Osteoblast (primary cell): Measurements from ENCODE around the gene TRAM2. TPM values are rescaled to one million over a fixed set of nuclear protein-coding genes. Genes with fewer than 3 reads are reported as not detected.

Experiments used
- DNase-seq: peaks from one replicate; pipeline ENCODE4 v3.0.0; 2011; ENCODE audit warnings: low spot score, mixed read lengths; ENCODE audit not compliant: insufficient read length; ENCODE audit errors: missing footprints
- H2AFZ ChIP-seq: 2 replicates; pipeline ENCODE4 v1.6.0; 2011; ENCODE audit warnings: mild to moderate bottlenecking, low read length
- H3K27ac ChIP-seq: 2 replicates; pipeline ENCODE4 v1.5.1; 2011; ENCODE audit warnings: mild to moderate bottlenecking, low read depth, low read length, moderate library complexity
- H3K27me3 ChIP-seq: 2 replicates; pipeline ENCODE4 v1.6.0; 2012; ENCODE audit warnings: mild to moderate bottlenecking, control low read depth, inconsistent platforms, low read length, moderate library complexity; ENCODE audit not compliant: insufficient read depth
- H3K36me3 ChIP-seq: 2 replicates; pipeline ENCODE4 v1.5.1; 2011; ENCODE audit warnings: mild to moderate bottlenecking, low read length, control low read depth, moderate library complexity; ENCODE audit not compliant: insufficient read depth
- H3K4me1 ChIP-seq: 2 replicates; pipeline ENCODE4 v1.5.1; 2011; ENCODE audit warnings: mild to moderate bottlenecking, low read length, control low read depth, moderate library complexity; ENCODE audit not compliant: insufficient read depth
- H3K4me2 ChIP-seq: 2 replicates; pipeline ENCODE4 v1.6.0; 2011; ENCODE audit warnings: mild to moderate bottlenecking, low read length; ENCODE audit not compliant: insufficient read depth
- H3K4me3 ChIP-seq: fragments of 200-600 bp; sonication (generic); 3 replicates; pipeline ENCODE4 v1.5.1; 2012; ENCODE audit warnings: mild to moderate bottlenecking, low read length, inconsistent platforms; ENCODE audit not compliant: insufficient read depth
- H3K79me2 ChIP-seq: 2 replicates; pipeline ENCODE4 v1.6.0; 2012; ENCODE audit warnings: mild to moderate bottlenecking, low read length, control low read depth, inconsistent platforms; ENCODE audit not compliant: insufficient read depth
- H3K9me3 ChIP-seq: 2 replicates; pipeline ENCODE4 v1.5.1; 2011; ENCODE audit warnings: low read depth, low read length, control low read depth
- H4K20me1 ChIP-seq: 2 replicates; pipeline ENCODE4 v1.6.0; 2012; ENCODE audit warnings: mild to moderate bottlenecking, low read length, control low read depth; ENCODE audit not compliant: insufficient read depth
- CTCF ChIP-seq: IDR thresholded peaks from 2 replicates; pipeline ENCODE4 v1.5.1; 2011; ENCODE audit warnings: mild to moderate bottlenecking, low read depth, low read length, moderate library complexity; ENCODE audit errors: extremely low read depth
- total RNA-seq: library from RNA; depleted of rRNA; stranded (reverse); fragments of >200 nt; gene quantifications from 2 replicates; pipeline ENCODE4 v1.2.3, GENCODE V29; 2012

TRAM2 gene
- total RNA-seq, 1 donor: 155 TPM

DNA sequence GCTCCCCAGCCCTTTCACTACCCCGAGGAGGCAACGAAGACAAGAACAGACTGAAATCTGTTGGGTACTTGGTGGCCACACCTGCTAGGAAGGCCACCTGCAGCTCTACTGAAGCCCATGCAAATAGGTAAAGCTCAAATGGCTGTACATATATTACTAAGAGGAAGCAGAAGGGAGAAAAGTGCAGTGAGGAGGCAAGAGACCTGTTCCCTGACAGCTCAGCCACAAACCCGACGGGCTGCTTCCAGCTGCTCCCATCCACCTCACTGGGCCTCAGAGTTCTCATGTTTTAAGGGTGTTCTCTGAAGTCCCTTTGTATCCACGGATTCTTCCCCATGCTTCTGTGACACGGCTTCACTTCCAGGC is 24.6 kb downstream of the TRAM2 start:
- peak overlapping the region; percentile 82 for H3K27ac ChIP-seq
- no peak for TF ChIP-seq CTCF
- no peaks in the 10 kb centered on the region for H3K27me3 ChIP-seq
- H3K4me3 ChIP-seq: no peak overlapping the region
- H3K79me2 ChIP-seq: peaks cover 100% of the 10 kb centered on the region
- no peaks in the 10 kb centered on the region for H3K9me3 ChIP-seq
- no peak overlapping the region for H2AFZ ChIP-seq
- DNase-seq: no peak
- peak overlapping the region; percentile 67 for H3K4me2 ChIP-seq
- peaks cover 92% of the 10 kb centered on the region for H3K4me1 ChIP-seq
- peaks cover 15% of the 10 kb centered on the region for H4K20me1 ChIP-seq
- H3K36me3 ChIP-seq: peaks cover 33% of the 10 kb centered on the region

- H3K79me2 ChIP-seq: peaks cover 100% of the 10 kb centered on the region
- no peaks in the 10 kb centered on the region for H3K27me3 ChIP-seq
- no peak overlapping the region for H3K4me3 ChIP-seq
- peak overlapping the region; percentile 82 for H3K27ac ChIP-seq
- H3K4me1 ChIP-seq: peaks cover 94% of the 10 kb centered on the region
- TF ChIP-seq CTCF: no peak
- peak; percentile 74 for DNase-seq
- peaks cover 33% of the 10 kb centered on the region for H3K36me3 ChIP-seq
- H4K20me1 ChIP-seq: peaks cover 15% of the 10 kb centered on the region
- peak overlapping the region; percentile 67 for H3K4me2 ChIP-seq
- no peak overlapping the region for H2AFZ ChIP-seq
- no peaks in the 10 kb centered on the region for H3K9me3 ChIP-seq
These were observed 25.2 kb downstream of the TRAM2 start for GRCh38 chr6:52551483-52552277.

- no peak for TF ChIP-seq CTCF
- Histone ChIP-seq H3K9me3 (no peaks in the 10 kb centered on the region), H3K4me1 (peaks cover 96% of the 10 kb centered on the region), H3K4me2 (peak overlapping the region; percentile 67), H2AFZ (no peak overlapping the region), H3K4me3 (no peak overlapping the region), H3K36me3 (peaks cover 39% of the 10 kb centered on the region), H4K20me1 (peaks cover 15% of the 10 kb centered on the region), H3K27me3 (no peaks in the 10 kb centered on the region), H3K27ac (peak overlapping the region; percentile 82), H3K79me2 (peaks cover 100% of the 10 kb centered on the region)
- DNase-seq: no peak
These were observed 26.0 kb downstream of the TRAM2 start for GRCh38 chr6:52550870-52551269.

DNA sequence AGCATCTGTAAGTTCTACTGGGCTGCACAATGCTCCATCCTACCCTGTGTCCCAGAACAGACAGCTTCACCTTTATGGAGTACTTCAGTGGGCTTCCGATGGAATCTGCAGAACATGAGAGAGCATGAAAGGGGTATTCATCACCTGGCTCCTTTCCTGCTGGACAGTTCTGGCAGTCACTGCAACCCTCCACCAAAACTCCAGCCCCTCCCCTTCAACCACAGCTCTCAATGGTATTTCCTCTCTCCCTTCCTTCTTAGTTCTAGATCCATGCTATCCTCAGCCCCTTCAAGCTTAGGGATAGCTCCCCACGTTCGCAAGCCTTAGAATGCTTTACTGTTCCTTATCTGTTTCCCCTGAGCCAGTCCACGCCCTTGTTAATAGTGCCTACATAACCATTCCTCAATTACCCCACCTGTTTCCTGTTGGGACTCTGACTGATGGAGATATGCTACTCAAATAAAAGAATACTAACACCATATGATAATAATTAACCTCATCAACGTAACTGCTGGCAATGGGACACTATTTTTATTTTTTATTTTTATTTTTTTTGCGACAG is 26.8 kb downstream of the TRAM2 start:
- H2AFZ ChIP-seq: no peak overlapping the region

More for the DNA sequence above, 26.8 kb downstream of the TRAM2 start:
- peaks cover 39% of the 10 kb centered on the region for H3K36me3 ChIP-seq
- H3K4me2 ChIP-seq: no peak overlapping the region
- TF ChIP-seq CTCF: no peak
- H4K20me1 ChIP-seq: peaks cover 12% of the 10 kb centered on the region
- no peak for DNase-seq
- H3K27ac ChIP-seq: peak overlapping the region; percentile 82
- peaks cover 100% of the 10 kb centered on the region for H3K79me2 ChIP-seq
- H3K9me3 ChIP-seq: no peaks in the 10 kb centered on the region
- no peak overlapping the region for H3K4me3 ChIP-seq
- no peaks in the 10 kb centered on the region for H3K27me3 ChIP-seq
- H3K4me1 ChIP-seq: peaks cover 96% of the 10 kb centered on the region
